GOT3 (cell line): ENCODE results near the gene HRG.

Experiments used
- DNase-seq: peaks from one replicate; lab custom pipeline; 2025; ENCODE audit warnings: mixed read lengths; lab: John Stamatoyannopoulos, UW

Gene HRG

DNA sequence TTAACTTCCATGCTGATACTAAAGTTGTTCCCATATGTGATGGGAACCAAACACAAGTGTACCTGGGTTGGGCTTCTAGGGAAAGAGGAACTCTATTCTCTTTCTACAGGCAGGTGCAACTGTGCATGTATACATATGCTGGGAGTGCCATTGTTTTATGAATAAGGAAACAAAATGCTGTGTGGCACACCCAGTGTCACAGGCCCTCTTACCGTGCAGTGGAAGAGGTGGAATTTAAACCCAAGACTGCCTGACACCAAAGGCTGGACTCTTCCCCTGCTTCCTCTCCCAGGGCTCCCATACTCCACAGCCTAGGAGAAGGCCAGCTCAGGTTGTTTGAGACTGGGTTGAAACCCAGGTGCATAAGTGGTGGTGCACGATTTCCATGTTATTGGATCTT lies 27.6 kb upstream of the HRG start:
- no peak for DNase-seq

DNA sequence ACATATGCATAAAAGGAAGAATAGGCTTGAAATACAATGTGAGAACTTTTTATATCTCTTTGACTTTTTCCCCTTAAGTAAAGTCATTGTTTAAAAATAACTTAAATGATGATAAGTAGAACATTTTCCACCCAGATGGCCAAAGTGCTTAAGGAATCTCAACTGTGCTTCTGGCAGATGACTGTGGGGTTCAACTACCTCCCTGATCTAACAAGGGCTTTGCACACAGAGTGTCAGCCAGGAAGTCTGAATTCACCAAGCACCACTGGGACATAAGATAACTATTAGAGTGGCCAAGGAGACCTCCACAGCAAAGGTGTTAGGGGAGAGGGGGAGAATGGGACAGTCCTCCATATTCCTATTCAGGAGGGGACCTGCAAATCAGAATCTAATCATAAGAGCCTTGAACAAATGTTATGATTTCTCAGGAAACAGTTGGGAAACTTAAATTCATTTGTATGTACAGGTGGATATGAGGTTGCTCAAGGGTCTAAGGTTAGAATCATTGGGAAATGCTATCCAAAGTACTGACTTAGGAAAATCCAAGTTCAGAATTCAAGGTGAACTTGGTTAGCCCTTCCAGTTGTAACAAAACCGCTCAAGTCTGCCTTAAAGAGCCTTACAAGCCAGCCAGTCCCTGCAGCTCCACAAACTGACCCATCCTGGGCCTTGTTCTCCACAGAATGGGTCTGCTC lies 25.9 kb upstream of the HRG start, which contains the start of gene FETUB:
Gene FETUB, plus strand, starts transcription at position 622 of the 695 bp plus-strand sequence. Its CDS starts 62 bp downstream, at position 684.
- DNase-seq = no peak

DNA sequence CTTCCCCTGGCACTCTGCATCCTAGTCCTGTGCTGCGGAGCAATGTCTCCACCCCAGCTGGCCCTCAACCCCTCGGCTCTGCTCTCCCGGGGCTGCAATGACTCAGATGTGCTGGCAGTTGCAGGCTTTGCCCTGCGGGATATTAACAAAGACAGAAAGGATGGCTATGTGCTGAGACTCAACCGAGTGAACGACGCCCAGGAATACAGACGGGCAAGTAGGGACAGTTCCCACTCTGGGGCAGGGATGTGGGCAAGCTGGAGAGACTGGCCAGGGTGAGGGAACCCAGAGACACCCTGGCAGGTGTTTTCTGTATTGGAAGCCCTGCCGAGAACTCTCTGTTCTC lies 25.4 kb upstream of the HRG start:
- peak; percentile 36 for DNase-seq

DNA sequence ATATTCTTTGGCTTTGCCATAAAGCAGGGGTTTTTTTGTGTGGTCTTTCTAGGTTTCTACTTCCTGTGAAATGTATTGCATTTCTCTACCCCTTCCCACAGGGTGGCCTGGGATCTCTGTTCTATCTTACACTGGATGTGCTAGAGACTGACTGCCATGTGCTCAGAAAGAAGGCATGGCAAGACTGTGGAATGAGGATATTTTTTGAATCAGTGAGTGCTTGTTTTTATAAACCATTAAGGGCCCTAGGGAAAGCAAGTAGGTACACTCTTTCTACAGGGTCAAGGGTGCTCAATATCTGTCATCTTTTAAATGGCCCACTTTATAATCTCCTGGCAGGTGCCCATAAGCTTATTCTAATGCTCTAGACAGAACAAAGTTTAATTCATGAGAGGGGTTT lies 24.9 kb upstream of the HRG start:
- no peak for DNase-seq

DNA sequence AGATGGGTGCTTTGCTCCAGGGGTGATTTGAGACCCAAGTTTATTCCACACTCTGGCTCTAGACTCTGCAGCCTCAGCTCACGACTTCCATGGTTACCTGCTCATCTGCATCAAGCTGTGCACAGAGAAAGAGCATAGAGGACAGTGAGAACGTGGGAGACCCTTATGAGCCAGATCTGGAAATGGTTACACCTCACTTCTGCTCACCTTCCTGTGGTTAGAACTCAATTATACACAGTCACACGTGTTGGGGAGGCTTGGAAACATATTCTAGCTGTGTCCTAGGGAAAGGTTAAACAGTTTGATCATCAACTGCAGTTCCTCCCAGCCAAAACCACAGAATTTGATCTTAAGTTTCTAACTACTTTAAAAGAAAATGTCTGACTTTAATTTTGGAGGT lies 23.8 kb upstream of the HRG start:
- DNase-seq = no peak

DNA sequence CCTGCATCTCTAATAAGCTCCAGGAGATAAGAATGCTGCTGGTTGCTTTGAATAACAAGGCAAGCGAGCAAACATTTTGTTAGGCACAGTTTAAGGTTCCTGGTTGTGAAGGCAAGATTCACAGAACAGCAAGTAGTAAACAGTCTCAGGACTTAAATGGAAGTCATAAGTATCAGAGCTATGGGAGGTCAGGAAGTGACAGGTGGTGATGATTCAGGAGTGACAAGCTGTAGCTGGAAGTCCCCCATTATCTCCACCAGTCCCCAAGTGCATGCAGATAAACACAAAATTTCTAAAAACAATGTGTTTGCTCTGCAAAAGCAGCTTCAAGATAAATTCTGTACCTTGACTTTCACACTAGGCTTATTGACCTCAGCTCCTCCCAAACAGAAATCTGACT lies 22.3 kb upstream of the HRG start:
- DNase-seq = no peak

DNA sequence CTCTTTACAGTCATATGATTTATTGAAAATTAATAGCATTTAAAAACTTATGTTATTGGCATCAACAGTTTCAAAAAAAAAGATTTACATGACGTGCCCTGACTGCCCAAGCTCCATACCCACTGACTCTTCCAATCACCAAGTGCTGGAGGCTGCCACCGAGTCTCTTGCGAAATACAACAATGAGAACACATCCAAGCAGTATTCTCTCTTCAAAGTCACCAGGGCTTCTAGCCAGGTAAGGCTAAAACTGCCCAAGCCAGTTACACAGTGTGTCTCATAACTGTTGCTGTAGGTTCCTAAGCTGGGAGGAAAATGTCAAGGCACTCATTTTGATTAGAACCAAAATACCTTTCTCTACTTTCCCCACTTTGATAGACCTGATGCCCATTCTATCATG lies 21.1 kb upstream of the HRG start:
- DNase-seq = no peak

DNA sequence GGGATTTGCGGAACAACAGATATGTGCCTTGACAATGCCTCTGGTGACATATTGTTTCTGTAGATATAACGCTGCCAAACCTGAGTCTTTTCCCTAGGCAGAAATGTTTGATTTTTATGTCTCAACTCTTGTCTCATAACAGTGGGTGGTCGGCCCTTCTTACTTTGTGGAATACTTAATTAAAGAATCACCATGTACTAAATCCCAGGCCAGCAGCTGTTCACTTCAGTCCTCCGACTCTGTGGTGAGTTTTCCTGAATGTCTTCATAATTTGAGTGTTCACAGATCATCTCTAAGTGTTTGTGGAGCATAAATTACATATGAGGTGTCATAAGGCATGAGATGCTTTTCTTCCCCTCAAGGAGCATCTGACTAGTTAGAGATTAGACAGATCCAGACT lies 19.7 kb upstream of the HRG start:
- DNase-seq = no peak

DNA sequence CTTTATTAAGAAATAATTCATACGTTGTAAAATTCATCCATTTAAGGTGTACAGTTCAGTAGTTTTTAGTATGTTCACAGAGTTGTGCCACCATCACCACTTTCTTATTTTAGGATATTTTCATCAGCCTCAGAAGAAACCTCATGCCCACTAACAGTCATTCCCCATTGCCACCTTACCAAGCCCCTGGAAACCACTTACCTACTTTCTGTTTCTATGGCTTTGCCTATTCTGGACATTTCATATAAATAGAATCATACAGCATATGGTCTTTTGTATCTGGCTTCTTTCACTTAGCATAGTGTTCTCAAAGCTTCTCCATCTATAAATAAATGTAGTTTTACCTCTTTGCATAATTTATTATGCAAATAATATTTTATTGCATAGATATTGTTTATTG lies 19.0 kb upstream of the HRG start:
- DNase-seq = no peak

DNA sequence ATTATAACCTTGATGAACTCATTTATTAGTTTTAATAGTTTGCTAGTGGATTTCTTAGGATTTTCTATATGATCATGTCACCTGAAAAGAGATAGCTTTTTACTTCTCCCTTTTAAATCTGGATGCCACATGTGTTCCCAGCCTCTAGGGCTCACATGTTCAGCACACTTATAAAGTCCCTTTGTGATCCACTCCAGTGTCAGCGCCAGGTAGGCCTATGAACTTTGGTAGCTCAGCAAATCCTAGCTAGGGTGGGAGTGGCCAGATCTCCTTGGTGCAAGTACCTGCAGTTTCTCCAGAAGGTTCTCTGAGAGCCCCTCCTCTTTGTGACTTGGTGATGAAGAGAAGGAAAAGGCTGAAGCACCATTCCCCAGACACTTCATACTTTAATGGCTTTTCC lies 17.0 kb upstream of the HRG start:
- DNase-seq = no peak

DNA sequence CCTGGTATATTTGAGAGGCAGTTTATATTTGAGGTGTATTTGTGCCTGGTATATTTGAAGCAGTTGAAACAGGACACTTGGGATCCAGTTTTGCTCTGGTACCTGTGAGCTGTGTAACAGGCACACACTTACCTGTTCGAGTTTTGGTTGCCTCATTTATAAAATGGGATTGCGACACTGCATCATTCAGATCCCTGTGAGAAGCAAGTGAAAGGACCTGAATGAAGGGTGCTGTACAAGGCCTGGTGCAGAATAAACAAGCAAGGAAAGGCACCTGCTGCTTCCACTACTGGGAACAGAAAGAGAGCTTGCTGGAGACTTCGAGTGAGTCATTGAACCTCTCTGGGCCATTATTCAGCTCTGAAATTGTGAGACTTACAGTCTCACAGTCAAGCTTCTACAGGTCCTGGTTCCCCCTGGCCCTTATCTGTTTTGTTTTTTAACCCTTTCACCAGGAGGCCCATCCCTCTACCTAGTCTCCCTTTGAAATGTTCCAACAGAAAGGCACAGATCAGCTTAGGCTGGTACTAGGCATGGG lies 14.1 kb upstream of the HRG start:
- no peak for DNase-seq

DNA sequence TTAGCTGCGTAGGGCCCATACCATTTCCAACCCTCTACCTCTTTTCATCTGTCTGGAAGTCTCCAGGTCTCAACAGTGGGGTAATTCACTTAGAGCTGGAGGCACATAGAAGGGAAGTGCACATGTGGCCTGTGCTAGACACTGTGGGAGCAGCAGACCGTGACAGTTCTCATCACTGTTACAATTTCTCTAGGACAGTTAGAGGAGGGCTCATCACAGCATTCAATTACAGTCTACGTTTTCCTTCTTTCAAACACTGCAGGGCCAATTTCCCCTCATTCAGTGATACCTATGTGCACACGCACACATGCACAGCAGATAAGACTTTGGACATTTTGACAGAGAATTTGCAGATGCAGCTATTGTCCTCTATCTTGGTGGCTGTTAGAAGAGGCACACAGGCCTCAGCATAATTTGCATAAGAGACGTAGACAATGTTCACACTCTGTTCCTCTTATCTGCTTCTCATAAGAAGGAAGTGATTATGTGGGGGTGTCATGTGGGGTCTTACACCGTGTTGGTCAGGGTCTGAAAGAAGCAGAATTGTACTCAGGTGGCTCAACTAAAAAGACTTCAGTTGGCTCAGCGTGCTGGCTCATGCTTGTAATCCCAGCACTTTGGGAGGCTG lies 12.6 kb upstream of the HRG start:
- no peak for DNase-seq

DNA sequence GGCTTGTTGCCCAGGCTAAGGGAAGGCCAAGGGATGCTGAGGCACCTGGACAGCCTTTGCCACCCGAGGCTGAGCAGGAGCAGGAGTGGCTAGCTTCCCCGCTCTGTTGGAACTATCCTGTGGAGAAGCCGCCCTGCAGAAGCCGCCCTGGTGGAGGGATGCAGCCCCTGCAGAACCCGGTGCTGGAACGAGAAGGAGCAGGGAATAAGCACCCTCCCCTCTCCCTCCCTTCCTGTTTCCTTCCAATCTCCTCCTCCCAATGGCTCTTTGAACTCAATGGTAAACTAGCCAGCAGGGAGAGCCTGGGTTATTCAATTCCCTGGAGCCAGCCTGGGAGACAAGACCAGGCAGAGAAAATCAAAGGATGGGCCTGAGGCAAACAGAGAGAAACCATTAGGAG lies 11.8 kb upstream of the HRG start:
- DNase-seq = no peak

DNA sequence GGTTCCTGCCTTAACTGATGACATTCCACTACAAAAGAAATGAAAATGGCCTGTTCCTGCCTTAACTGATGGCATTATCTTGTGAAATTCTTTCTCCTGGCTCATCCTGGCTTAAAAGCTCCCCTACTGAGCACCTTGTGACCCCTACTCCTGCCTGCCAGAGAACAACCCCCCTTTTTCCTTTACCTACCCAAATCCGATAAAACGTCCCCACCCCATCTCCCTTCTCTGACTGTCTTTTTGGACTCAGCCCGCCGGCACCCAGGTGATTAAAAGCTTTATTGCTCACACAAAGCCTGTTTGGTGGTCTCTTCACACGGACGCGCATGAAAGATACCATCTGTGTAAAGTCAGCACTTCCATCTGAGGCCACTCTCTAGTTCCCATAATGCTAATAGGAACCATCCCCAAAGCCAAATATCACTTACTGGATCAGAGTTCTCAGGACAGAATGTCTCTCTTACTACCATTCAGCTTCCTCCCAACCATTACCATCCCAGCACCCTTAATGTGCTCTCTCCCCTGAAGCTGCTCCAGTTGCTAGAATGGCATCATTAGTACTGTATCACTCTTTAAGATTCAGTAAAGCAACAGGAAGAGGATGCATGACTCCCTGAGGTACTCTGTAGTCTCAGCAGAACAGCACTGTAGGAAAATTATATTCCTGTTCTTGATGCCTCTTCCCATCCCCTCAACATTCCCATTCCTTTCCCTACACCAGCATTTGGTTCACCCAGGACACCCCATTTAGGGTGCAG lies 2.3 kb upstream of the HRG start:
- DNase-seq = no peak

DNA sequence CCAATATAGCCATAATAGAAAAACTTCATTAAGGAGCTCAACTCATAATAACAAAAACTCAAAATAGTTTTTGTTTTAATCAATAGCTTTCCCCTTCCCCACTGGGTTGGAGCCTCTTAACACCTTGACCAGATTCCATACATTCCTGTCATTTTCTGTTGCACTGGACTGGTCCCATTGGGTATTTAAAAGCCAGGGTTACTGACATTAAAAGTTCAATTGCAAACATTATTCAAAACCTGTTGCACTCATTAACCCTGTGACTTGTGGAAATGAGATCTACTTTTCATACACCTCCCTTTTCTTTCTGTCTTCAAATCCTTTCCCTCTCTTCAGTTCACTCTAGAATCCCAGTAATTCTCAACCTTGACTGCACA lies 1.7 kb upstream of the HRG start:
- no peak for DNase-seq

DNA sequence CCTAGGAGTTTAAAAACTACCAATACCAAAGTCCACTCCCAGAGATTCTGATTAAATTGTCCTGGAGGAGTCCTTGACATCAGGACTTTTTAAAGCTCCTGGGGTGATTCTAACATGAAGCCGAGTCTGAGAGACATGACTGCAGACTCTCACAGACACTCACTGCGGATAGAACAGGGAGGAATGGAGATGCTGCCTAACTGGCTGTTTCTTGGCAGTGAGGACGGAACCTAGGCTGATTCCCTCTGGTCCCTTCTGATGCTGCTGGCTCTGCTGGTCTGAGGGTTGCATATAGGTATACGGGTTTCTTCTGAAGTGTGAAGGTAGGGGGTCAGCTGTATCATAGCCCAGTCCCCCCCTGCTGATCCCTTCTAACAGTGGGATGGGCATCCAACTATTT lies 1.3 kb upstream of the HRG start:
- DNase-seq = no peak

DNA sequence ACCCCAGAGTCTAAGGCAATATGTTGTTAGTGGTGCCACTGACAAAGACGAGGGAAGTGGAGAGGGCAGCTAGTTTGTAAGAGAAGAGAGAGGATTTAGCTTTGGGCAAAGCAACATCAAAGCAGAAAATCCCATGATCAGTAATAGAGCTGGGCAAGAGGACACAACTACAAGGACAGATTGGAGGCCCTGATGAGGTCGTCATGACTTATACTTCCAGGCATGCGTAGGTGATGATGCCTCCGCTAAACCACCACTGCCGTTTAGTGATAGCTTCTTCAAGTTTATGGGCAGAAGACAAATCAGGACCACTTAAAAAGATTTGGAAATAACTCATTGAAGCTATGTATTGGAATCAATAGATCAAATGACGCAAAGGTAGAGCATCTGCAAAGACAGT lies 2.6 kb downstream of the HRG start:
- DNase-seq = no peak

DNA sequence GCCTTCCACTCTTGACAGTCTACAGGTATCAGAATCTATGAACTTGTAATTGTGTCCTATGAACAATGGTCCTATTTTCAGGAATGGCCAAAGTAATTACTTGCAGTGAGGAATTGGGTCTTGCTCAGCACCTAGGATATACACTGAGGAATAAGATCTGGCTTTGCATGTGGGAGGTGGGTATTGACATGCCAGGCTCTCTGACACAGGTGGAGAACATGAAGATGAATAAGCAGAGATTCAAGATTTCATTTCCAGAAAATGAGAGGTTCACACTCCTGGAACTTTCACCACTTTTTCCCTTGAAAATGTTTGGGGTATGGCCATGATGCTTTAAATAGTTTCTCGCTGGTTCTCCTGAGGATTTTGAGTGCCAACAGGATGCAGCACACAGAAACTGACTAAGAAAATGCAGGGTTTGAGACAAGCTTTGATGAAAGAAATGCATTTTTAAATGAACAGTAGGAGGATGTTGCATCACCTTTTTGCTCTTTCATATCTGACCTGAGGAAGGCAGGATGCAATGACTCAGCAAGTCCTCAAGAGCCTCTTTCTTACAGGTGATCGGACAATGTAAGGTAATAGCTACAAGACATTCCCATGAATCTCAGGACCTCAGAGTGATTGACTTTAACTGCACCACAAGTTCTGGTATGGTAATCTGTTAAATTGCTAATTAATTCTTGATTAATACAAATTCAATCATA lies 3.7 kb downstream of the HRG start:
- no peak for DNase-seq

DNA sequence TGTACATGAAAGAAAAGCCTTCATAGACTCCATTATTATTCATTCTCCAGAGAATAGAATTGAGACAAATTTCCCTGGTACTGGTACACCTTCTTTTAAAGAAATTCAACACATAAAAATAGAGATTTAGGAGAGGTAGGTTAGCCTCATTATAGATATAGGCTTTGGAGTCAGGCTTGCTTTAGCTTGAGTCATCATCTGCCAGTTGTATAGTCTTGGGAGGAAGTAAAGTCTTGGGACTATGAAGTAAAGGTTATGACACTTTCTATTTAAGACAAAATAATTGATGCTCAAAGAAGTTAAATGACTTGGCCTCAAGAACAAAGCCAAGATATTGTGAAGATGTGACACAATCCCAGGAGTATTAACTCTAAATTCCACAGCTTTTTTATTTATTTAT lies 4.3 kb downstream of the HRG start:
- DNase-seq = no peak

DNA sequence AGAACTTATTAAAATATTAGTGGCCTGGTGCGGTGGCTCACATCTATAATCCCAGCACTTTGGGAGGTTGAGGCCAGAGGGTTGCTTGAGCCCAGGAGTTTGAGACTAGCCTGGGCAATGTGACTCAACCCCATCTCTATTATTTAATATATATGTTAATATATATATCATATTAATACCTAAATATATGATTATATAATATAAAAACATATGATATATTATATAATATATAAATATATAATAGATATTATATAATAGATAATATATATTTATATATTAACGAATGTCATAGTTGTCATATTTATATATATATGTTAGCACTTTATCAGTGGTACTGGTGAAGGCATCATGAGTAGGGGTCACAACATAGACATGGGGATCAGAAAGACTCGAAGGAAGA lies 5.2 kb downstream of the HRG start:
- DNase-seq = no peak

DNA sequence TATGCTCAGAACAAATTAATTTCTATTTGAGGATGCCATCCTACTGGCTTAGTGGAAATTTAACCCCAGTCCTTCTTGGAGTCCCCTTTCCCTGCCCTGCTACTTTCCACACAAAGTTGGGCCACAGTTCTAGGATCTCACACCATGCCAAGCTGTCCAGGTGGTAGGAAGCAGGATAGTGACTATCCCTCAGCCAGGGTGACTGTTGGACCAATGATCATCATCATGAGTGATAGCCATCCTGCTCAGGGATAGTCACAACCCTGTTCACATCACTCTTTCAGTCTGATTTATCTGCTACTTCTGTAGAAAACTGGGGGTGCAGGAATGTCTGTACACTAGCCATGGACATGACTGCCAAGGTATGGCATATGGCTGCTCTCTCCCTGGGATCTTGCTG lies 12.8 kb downstream of the HRG start:
- no peak for DNase-seq

DNA sequence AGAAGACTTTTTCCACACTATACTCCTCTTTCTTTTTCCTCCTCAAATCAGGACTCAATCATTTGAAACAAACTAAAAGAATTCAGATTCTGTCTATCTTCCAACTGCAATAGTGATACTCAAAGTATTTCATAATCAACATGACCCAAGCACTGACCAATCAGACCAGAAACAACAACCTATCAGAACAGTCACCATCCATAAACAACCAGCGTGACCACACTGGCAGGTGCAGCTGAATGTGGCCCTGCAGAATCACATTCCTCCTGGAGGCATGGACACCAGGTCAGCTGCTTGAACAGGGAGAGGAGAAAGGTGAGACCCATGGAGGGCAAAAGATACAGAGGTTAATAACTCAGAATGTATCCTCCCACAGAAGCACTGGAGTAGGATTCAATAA lies 13.3 kb downstream of the HRG start:
- no peak for DNase-seq

DNA sequence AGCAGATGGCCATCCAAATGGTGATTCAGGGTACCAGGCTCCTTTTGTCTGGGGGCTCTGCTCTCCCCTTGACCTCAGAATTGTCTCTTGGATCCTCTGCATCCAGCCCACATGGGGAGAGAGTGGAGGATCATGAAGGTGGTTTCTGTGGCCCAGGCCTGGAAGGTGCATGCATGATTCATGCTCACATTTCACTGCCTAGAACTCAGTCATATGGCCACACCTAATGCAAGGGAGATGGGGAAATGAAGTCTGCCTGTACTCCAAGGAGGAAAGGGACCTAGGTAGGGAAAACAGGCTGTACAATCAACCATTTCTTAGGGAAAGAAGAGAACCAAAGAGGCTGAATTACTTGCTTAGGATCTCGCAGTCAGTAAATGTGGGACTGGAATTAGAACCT lies 15.1 kb downstream of the HRG start:
- DNase-seq = no peak
